ENCODE results near the gene ARSI. TPM values are rescaled to one million over a fixed set of nuclear protein-coding genes. Genes with fewer than 3 reads are reported as not detected.

The ARSI gene
- polyA plus RNA-seq, 1 of the 3 experiments (the other 2 are of a cell fraction), result 0.20 TPM

GRCh38 chr5:150301170-150301505, 1.6 kb downstream of the ARSI start:
- POLR2A ChIA-PET, result no interaction called here
- Histone ChIP-seq H2AFZ (ENCODE audit: low read depth) (no peak overlapping the region), H3K4me3 (ENCODE audit: low read depth in 2 of 2, low read length in 1 of 2) (no peak overlapping the region), H3K79me2 (ENCODE audit: insufficient read depth) (no peaks in the 10 kb centered on the region), H3K9ac (no peak overlapping the region), H4K20me1 (ENCODE audit: insufficient read depth) (no peaks in the 10 kb centered on the region), H3K36me3 (replicated peaks in 1 of 2; ENCODE audit: control insufficient read depth in 1 of 2, insufficient read depth in 2 of 2, low read length in 1 of 2) (no peaks in the 10 kb centered on the region), H3K9me3 (no peaks in the 10 kb centered on the region), H3K27me3 (ENCODE audit: insufficient read depth) (no peaks in the 10 kb centered on the region), H3K4me1 (ENCODE audit: control insufficient read depth in 1 of 2, insufficient read depth in 2 of 2, low read depth in 1 of 2, low read length in 1 of 2) (peaks cover 4 to 24% of the 10 kb centered on the region in 2 experiments; a peak in 3 of 4 replicates), H3F3A (replicated peaks; ENCODE audit: insufficient read depth) (peaks cover 14% of the 10 kb centered on the region), H3K4me2 (no peak overlapping the region), H3K27ac (ENCODE audit: low read depth in 2 of 2, low read length in 1 of 2) (no peak overlapping the region), H3K9me2 (no peaks in the 10 kb centered on the region)
- 89% methylated on average over 1 of the region's 1 CpG for WGBS (ENCODE audit: low lambda C conversion rate)
- CTCF ChIA-PET, result no interaction called here
- TF ChIP-seq USF2 (IDR thresholded peaks at IDR 0.05; ENCODE audit: borderline replicate concordance, low read depth, low read length) (no peak), EZH2phosphoT487 (IDR thresholded peaks at IDR 0.05; ENCODE audit: borderline replicate concordance, low read depth) (no peak), GATA2 (CRISPR knock-in tag; IDR thresholded peaks at IDR 0.05) (no peak), NRF1 (IDR thresholded peaks at IDR 0.05; ENCODE audit: low read depth, low read length) (no peak), TAF1 (IDR thresholded peaks at IDR 0.05; ENCODE audit: borderline replicate concordance, low read depth, low read length) (no peak), TCF12 (IDR thresholded peaks at IDR 0.05) (no peak), EP300 (IDR thresholded peaks at IDR 0.05; ENCODE audit: borderline replicate concordance in 1 of 2, low read depth in 1 of 2, low read length in 1 of 2) (no peak), RXRA (IDR thresholded peaks at IDR 0.05; ENCODE audit: borderline replicate concordance, low read depth) (no peak), FOSL2 (IDR thresholded peaks at IDR 0.05; ENCODE audit: borderline replicate concordance, low read depth) (no peak)
- TF ChIP-seq, protein P1, sequence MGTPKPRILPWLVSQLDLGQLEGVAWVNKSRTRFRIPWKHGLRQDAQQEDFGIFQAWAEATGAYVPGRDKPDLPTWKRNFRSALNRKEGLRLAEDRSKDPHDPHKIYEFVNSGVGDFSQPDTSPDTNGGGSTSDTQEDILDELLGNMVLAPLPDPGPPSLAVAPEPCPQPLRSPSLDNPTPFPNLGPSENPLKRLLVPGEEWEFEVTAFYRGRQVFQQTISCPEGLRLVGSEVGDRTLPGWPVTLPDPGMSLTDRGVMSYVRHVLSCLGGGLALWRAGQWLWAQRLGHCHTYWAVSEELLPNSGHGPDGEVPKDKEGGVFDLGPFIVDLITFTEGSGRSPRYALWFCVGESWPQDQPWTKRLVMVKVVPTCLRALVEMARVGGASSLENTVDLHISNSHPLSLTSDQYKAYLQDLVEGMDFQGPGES (IDR thresholded peaks at IDR 0.05; ENCODE audit: low read depth, low read length), result no peak
- TF ChIP-seq, protein P2, sequence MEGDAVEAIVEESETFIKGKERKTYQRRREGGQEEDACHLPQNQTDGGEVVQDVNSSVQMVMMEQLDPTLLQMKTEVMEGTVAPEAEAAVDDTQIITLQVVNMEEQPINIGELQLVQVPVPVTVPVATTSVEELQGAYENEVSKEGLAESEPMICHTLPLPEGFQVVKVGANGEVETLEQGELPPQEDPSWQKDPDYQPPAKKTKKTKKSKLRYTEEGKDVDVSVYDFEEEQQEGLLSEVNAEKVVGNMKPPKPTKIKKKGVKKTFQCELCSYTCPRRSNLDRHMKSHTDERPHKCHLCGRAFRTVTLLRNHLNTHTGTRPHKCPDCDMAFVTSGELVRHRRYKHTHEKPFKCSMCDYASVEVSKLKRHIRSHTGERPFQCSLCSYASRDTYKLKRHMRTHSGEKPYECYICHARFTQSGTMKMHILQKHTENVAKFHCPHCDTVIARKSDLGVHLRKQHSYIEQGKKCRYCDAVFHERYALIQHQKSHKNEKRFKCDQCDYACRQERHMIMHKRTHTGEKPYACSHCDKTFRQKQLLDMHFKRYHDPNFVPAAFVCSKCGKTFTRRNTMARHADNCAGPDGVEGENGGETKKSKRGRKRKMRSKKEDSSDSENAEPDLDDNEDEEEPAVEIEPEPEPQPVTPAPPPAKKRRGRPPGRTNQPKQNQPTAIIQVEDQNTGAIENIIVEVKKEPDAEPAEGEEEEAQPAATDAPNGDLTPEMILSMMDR (IDR thresholded peaks at IDR 0.05), result no peak
- DNase-seq, result no peak

DNA sequence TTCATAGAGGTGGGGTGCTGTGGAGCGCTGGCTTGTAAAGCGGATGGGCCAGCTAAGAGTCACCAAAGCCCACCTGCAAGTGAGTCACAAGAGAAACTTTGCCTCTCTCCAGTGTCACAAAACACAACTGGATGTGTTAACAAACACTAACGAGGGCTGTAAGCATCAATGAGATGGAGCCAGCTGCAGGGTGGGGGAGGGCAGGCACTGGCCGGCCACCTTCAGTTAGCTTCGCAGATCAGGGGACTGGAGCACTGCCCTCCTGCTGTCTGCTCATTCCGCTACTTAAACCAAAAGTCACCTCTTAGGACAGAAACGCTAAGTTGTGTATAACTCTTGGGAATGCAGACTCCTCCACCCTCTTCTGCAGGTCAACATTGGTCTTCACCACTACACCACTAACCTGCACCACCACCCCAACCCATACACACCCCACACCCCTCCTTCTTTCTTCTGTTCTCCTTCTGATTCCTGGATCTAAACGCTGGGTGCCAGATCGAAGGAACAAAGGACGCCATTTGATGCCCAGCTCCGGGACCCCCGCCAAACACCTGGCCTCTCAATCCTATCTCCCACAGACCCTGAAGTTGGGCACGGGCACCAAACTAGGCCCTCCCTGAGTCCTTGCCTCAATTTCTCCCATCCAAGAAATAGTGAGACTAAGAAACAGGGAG, 2.1 kb downstream of the ARSI start:
- Histone ChIP-seq H3K9ac (no peak overlapping the region), H3F3A (replicated peaks; ENCODE audit: insufficient read depth) (peaks cover 14% of the 10 kb centered on the region), H3K36me3 (replicated peaks in 1 of 2; ENCODE audit: control insufficient read depth in 1 of 2, insufficient read depth in 2 of 2, low read length in 1 of 2) (no peaks in the 10 kb centered on the region), H3K27me3 (ENCODE audit: insufficient read depth) (no peaks in the 10 kb centered on the region), H2AFZ (ENCODE audit: low read depth) (no peak overlapping the region), H3K4me3 (ENCODE audit: low read depth in 2 of 2, low read length in 1 of 2) (no peak overlapping the region), H3K9me2 (no peaks in the 10 kb centered on the region), H3K9me3 (no peaks in the 10 kb centered on the region), H3K79me2 (ENCODE audit: insufficient read depth) (no peaks in the 10 kb centered on the region), H3K4me2 (no peak overlapping the region), H3K27ac (ENCODE audit: low read depth in 2 of 2, low read length in 1 of 2) (no peak overlapping the region), H3K4me1 (ENCODE audit: control insufficient read depth in 1 of 2, insufficient read depth in 2 of 2, low read depth in 1 of 2, low read length in 1 of 2) (peaks cover 4 to 19% of the 10 kb centered on the region in 2 experiments; a peak in 3 of 4 replicates), H4K20me1 (ENCODE audit: insufficient read depth) (no peaks in the 10 kb centered on the region)
- ChIA-PET POLR2A (interaction anchor here (0.6 kb wide), 1 partner anchor 10 kb away, joined by 3 read pairs; no protein-coding TSS in a partner anchor), CTCF (interaction anchor here (0.6 to 0.9 kb wide), 3 partner anchors 10 to 175 kb away, joined by 3 to 4 read pairs (median 4); no protein-coding TSS in a partner anchor)
- DNase-seq, result no peak
- 97% methylated on average over 13 of the region's 13 CpGs for WGBS (ENCODE audit: low lambda C conversion rate)
- TF ChIP-seq TCF12 (IDR thresholded peaks at IDR 0.05) (no peak), MEF2A (IDR thresholded peaks at IDR 0.05; ENCODE audit: borderline replicate concordance, low read depth) (no peak), GATA2 (CRISPR knock-in tag; IDR thresholded peaks at IDR 0.05) (no peak), ELF1 (IDR thresholded peaks at IDR 0.05) (no peak), GABPA (IDR thresholded peaks at IDR 0.05; ENCODE audit: low read depth) (no peak)
